8988T (cell line): ENCODE data around the gene SFXN3.
"Not testable (repeated sequence)": the region's sequence is repeated elsewhere in the genome, so short reads cannot be mapped to it uniquely, and the experiment has no call there.

ENCODE experiments used
- DNase-seq: peaks from one replicate; pipeline ENCODE4 v3.0.0; 2011

The SFXN3 gene

DNA sequence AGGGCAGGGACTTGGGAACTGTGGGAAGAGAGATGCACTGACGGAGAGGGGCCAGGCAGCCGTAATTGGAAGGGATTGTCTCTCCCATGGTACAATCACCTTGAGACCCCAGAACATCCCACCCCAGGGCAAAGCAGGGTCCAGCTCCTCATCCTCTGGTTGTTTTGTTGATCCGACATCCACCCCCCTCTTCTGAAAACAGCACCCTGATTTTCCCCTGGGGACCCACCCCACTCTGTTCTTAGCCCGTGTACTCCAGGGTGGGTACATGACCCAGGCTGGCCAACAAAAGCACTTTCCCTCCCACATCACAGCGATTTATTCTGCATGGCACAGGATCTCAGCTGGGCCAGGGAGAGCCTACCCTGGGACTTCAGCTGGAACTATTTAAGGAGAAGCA is 14.2 kb upstream of the SFXN3 start:
- no peak for DNase-seq

DNA sequence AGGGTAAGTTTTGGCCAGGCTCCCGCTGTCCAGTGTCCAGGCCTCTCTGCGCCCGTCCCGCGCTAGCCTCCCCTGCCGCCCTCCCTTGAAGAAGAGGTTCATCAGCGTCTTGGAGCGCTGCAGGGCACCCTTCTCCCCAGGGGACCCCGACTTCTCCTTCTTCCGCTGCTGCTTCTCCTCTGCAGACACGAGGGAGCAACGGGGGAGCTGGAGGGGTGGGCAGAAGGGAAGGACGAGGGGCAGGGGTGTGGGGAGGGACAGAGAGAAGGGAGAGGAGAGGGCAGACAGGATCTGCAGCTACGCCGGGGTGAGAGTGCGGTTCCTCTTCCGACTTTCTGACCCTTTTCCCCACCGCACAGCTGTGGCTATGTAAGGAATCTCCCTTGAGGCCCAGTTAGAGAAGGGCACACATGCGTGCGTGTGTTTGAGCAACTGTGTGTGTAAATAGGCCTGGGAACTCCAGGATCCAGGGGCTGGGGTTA is 12.9 kb upstream of the SFXN3 start:
- no peak for DNase-seq

DNA sequence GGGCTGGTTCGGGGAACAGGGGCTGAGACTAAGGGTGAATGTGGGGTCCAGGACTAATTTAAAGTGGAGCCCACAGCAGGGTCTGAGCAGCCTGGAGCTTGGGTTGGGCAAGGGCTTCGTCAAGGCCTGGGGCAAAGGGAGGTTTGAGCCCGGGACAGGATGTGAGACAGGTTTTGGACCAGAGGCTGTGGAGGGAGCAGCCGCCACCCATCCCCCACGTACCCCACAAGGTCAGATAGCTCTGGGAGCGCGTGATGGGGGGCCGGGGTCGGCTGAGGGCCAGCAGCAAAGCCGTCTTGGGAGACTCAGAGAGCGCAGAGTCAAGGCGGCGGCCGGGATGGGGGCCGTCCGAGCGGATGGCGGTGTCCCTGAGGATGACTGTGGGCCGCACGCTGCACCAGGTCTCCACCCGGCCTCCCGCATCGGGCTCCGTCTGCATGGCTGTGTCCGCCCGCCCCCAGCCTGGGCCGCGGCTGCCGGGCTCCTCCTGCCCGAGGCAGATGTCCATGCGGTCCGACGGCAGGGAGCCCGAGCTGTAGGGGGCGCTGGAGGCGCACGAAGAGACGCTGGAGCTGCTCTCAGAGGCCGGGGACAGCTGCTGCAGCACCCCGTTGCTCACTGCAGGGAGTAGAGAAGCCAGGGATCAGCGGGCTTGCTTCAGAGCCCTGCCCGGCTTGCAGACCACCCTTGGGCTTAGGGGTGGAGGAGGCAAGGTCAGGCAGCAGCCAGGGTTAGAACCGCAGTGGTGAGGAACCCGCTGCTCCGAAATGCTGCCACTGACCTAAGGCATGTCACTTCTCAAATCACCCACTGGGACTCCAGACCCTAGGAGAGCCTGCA is 12.2 kb upstream of the SFXN3 start:
- DNase-seq, result peak; percentile 96

DNA sequence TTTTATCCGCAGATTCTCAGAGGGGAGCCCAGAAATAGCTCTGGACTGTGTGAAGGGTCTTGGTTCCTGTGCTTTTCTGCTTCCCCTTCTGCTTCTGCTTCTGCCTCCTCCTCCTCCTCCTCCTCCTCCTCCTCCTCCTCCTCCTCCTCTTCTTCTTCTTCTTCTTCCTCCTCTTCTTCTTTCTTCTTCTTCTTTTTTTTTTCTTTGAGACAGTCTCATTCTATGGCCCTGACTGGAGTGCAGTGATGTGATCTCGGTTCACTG is 11.7 kb upstream of the SFXN3 start:
- no peak for DNase-seq

DNA sequence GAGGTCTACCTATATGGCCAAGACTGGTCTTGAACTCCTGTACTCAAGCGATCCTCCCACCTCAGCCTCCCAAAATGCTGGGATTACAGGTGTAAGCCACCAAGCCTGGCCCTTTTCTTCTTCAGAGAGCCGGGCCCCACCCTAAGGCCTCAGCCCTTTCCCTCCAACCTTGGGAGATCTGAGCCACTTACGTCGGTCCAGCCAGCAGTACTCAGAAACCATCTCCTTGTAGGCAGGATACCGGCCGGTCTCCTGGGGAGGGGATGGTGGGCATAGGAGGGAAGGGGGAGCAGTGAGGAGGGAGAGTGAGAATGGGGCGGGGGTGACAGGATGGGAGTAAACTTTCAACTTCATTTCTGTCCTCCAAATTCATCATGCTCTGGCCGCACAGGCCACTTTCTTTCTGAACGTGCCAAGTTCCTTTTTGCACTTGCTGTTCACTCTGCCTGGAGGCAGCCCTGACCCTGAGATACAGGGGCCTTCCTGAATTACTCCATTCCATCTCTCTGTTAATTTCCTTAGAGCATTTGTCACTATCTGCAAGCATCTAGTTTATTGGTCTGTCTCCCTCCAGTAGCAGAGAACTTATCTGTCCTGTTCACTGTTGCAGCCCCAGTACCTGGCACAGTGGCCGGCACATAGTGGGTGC is 10.5 kb upstream of the SFXN3 start:
- no peak for DNase-seq

DNA sequence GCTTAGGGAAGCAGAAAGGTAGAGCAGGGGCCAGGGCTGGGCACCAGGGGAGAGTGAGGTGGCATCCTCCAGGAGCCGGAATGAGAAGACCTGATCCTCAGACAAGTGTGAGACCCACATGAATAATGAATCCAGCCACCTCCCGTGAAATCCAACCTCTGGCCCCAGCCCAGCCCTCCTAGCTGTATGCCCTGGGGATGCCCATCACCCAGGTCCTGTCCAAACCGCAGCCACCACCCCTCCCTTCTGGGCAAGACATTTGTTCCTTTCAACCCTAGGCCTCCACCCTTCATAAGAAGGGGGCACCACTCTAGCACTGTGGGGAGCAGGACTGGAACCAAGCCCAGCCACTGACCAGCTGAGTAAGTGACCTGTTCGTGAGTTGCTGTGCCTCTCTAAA is 9.8 kb upstream of the SFXN3 start:
- DNase-seq, result no peak

DNA sequence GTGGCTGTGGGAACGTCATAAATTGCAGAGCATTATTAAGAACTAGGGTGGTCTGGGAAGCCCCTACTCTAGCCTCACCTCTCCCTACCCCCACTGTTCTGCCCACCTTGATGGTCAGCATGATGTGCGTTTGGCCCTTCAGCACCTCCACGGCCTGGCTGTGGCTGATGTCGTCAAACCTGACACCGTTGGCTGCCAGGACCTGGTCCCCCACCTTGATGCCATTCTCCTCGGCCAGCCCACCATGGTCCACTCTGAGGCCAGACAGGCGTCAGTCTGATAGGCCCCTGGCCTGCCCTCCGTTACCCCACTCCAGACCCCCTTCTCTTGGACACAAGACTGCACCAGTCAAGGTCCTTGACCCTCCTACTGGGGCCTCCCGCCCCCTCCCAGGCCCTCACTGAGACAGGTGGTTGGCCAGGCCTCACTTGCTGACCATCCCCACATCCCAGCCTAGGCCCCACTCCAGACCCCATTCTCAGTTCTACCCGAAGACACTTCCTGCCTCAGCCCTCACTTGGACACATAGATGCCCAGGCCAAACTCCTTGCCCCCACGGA is 9.3 kb upstream of the SFXN3 start:
- no peak for DNase-seq

DNA sequence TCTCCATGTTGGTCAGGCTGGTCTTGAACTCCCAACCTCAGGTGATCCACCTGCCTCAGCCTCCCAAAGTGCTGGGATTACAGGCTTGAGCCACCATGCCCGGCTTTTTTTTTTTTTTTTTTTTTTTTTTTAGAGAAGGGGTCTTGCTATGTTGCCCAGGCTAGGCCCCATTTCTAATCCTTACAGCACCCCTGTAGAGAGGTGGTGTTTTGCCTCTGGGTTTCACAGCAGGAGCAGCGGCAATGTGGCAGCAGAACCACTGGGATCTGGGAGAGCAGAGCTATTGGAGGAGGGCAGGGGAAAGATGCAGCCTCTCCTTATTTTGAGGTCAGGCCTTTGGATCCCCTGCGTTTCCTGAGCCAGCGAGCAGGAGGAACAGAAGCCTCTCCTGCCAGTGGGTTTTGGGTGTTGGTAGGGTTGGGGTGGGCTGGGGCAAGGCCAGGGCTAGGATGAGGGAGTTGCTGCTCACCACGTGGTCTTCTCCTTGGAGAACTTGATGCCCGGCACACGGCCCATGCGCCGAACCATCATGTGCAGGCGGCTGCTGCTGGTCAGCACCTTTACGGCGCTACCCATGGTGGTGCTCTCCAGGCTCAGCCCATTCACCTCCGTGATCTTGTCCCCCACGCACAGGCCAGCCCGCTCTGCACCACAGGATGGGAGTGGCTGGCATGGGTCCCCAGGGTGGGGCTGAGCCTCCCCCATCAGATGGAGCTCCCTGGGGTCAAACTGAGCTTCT is 7.9 kb upstream of the SFXN3 start:
- DNase-seq, result no peak

DNA sequence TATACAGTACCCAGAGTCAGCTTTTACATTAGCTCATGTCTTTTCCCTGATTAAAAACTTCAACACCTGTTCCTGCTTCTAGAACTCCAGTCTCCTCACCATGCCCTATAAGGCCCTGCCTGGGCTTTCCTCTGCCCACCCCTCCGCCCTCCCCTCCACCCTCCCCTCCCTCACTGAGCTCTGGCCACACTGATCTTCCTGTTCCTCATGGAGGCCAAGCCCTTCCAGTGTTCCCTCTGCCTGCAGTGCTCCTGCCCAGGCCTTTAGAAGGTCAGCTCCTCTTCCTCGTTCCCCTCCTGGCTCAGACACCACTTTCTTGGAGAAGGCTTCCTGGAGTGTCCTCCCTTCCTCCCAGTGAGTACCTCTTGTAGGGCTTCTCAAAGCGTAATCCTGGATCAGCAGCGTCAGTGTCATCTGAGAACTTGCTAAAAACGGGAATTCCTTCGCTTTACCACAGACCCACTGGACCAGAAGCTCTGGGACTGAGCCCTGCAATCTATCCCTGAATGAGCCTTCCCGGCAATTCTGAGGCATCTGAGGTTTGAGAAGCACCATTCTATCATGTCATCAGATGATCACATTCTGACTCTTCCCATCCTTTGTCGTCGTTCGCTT is 3.8 kb upstream of the SFXN3 start:
- no peak for DNase-seq

DNA sequence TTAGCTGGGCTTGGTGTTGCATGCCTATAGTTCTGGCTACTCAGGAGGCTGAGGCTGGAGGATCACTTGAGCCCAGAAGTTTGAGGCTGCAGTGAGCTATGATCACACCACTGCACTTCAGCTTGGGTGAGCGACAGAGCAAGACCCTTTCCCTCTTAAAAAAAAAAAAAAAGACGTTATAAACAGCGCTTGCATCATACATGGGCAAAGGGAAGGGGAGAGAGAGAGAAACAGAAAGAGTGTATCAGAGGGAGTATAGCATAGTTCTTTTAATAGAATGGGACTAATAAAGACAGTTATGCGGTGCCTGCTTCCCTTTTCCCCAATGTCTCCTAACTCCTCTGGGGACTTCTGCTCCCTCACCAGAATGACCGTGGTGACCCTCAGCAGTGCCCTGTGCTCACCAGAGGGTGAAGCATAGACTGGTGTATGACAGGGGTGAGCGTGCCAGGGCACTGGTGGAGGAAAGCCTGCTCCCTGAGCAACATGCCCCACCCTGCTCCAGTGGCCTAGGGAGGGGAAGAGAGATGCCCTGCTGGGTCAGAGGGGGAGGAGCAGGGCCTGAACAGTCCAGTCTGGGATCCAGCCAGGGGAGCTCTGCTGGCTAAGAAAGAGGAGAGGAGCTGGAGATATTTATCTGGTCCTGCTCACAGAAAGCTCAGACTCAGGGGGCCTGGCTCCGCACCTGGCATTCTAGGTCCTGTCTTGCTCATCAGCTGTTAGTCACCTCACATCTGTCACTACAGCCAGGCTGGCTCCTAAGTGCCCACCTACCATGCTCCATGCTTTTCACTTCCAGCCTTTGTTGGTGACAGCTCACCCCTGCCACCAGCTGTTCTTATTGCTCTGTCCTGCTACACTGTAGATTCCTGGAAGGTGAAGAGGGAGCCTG is 2.3 kb upstream of the SFXN3 start:
- DNase-seq, result no peak

DNA sequence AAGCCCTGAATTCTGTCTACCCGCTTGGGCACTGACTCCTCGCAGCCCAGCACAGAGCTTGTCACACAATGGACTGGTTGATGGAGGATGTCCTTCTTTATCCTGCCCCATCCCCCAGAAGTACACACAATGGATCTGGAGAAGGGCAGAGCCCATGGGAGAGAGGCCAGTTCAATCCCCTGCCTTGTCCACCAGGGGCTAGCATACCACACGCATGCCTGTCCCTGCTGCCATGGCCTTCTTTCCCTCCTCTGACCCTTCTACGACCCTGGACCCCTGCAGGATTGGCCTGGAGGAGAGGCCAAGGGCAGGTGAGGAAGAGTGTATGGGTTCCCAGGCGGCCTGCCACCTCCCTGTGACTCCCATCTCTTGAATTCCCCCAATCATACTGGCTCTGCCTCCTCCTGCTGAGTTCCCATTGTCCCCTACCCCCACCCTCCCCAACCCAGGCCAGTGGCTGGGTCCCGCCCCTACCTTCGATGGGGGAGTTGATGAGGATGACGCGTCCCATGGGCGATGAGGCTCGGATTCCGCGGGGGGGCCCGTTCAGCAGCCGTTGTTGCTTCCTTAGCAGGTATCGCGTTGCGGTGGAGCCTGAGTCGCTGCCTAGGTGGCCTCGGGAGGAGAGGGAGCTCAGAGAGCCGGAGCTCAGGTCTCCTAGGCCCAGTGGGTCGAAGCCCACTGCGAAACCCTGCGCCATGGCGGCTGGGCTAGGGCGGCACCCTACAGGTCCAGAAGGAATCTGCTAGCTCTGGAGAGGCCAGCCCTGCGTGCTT is 1.3 kb upstream of the SFXN3 start:
- DNase-seq, result no peak

DNA sequence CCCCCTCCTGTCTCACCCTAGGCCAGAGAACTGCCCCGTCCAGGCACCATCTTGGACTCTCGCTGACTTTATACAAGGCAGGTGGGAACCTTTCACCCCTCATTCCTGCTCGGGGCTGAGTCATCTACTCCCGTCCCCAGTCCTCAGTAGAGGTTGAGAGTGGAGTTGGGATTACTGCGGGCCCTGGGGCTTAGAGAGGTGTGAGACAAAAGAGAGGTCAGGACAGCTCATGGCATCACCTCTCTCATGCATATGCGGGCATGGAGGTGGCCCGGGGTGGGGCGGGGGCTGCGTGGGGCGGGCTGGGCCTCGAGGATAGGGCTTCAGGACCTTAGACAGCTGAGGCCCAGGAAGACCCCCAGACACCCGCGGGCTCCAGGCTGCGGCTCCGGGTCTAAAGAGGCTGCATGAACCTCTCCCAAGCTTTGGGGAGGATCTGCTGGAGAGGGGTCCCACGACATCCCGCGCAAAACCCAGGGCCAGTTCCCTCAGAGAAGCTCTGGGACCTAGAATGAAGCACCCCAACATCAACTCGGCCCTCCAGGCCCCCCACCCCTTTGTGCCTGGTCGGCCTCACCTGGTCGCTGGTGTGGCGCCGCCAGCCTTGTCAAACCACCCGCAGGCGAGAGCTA is 422 bp upstream of the SFXN3 start:
- no peak for DNase-seq

DNA sequence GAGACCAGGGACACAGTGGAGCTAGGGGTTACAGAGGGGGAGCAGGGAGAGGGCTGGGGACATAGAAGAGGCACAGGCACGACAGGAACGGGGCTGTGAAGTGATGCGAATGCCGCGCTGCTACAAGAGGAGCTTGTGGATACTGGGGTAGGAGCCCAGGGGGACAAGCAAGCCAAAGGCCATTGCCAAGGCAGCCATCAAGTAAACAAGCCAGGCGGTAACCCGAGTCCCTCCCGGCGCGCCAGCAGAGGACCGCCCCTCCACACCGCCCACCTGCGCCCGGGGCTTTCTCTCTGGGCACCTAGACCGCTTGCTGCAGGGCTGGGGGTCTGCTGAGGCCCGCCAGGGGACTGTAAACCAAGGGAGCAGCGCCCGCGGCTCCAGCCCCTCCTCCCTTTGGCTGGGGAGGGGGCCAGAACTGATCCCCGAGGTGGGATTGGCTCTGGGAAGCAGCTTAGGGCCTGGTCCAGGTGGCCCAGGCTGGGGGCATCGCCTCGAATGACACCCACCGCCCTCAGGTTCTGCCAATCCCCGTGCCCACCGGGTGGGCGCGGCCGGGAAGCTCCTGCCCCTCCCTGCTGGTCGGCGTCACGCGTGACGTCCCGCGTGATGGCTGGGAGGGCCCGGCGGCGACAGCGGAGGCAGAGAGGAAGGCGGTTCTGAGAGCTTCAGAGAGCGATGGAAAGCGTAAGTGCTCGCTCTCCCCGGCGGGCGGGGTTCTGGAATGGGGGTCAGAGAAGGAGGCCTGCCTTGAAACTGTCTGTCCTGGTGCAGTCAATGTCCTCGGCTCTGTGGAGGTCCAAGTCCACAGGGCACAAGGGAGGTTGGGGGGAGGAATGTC is 982 bp downstream of the SFXN3 start:
- DNase-seq, result no peak

DNA sequence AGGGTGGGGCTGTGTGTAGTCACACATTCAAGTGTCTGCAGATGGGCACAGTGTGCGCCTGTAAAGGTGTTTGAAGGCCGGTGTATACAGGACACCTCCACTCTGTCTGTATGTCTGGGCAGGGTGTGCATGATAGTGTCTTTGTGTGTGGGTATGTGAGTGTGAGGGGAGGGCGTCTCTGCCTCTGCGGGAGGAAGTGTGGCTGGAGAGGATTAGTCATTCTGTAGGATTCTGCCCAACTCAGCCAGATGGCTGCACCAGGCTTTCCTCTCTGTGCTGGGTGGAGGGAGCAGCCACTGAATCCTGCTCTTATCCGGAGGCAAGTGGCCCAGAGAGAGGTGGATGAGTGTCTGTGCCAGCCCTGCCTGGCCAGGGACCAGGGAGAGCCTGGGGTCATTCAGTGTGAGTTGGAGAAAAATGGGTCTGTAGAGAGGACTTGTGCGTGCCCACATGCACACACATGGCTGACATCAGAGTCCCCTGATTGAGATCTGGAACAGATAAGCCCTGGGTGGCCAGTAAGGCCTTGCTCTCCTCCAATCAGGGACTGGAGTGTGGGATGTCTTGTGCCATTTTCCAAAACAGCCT is 1.7 kb downstream of the SFXN3 start:
- DNase-seq, result no peak

DNA sequence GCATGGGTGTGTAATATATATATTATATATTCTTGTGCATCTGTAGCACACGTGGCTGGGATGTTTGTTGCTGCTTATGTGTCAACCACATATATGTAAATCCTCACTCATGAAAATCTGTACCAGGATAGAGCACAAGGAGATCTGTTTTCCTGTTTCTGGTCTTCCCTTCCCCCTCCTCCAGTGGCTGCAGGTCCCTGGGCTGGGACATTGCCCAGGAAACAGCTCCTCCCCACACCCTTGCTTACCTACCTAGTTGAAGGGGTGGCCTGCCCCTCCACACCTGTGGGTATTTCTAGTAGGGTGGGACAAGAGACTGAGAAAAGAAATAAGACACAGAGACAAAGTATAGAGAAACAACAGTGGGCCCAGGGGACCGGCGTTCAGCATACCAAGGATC is 2.2 kb downstream of the SFXN3 start:
- no peak for DNase-seq

DNA sequence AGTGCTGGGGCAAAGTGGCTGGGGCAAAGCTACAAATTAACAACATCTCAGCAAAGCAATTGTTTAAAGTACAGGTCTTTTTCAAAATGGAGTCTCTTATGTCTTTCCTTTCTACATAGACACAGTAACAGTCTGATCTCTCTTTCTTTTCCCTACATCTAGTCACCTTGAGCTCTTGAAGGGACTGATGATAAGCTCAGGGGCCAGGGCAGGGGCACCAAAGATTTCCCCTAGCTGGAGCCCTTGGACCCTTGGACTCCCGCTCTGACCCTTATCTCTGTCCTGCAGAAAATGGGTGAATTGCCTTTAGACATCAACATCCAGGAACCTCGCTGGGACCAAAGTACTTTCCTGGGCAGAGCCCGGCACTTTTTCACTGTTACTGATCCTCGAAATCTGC is 3.4 kb downstream of the SFXN3 start:
- DNase-seq, result not testable (repeated sequence)

DNA sequence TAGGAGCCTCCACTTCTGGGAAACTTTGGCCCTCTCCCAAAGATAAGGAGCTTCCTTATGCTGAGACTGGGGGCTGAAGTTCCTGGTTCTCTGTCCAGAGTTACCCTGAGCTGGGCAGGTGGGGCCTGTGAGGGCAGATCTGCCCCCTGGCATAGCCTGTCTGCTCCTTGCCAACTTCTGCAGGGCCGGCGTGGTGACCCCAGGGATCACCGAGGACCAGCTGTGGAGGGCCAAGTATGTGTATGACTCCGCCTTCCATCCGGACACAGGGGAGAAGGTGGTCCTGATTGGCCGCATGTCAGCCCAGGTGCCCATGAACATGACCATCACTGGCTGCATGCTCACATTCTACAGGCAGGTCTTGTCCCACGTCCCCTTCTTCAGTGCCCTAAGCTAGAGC is 4.3 kb downstream of the SFXN3 start:
- no peak for DNase-seq

DNA sequence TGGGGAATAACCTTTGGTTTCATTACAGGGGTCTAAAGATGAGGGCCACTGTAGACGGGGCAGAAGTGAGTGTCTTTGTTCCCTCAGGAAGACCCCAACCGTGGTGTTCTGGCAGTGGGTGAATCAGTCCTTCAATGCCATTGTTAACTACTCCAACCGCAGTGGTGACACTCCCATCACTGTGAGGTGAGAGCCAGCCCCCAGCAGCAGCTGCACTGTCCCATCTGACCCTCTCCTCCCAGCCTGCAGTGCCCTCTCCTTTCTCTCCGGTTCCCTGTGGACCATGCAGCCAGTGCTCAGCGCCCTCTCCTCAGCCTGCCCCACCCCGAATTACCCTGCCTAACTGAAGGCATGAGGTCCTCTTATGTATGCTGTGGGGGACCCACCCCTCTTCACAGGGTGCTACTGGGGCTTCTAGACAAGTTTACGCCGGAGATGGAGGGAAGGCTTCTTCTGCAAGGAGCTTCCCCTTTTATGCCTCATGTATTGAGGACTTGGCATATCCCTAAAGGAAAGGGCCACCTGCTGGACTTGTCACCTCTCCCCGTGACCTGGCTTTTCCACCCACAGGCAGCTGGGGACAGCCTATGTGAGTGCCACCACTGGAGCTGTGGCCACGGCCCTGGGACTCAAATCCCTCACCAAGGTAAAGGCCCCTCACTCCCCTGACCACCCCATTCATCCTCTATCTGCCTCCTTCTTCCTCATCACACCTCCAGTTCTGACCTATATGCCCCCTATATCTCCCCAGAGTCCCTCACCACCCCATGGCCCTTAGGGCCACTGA is 5.1 kb downstream of the SFXN3 start:
- DNase-seq, result no peak

DNA sequence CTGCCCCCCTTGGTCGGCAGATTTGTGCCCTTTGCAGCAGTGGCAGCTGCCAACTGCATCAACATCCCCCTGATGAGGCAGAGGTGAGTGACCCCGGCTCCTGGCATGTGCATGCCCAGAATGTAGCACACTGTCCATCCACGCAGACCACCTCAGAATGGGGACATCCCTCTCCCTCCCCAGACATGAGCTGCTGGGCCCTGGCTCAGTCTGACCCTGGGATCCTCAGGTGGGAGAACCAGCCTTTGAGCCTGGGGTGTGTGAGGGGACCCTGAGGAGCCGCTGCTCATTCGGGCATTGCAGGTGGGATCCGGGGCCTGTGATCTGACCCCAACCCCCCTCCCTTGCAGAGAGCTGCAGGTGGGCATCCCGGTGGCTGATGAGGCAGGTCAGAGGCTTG is 5.7 kb downstream of the SFXN3 start:
- no peak for DNase-seq
